Adrenal gland (tissue), 12 donors: ENCODE measurements around the gene SMARCA1. TPM values are rescaled to one million over a fixed set of nuclear protein-coding genes. Genes with fewer than 3 reads are reported as not detected.

Experiments
- DNase-seq, 7 donors: peaks; one replicate each; pipeline ENCODE4 v3.0.0-alpha.2; 2019 to 2020
- H3K27ac ChIP-seq, 5 donors: fragments of 200-600 bp; sonication (generic) in 4 of 5; 1 replicate in 3 of 5; 2 replicates in 2 of 5; pipeline versions ENCODE4 v1.5.1 to v1.8.0; 2016 to 2020; ENCODE audit warnings: mild to moderate bottlenecking in 1 of 5
- H3K27me3 ChIP-seq: fragments of 200-600 bp; 2 replicates; pipeline ENCODE4 v1.8.0; 2021
- H3K36me3 ChIP-seq, 2 donors: fragments of 200-600 bp; replicated peaks in 1 of 2; 1 replicate in 1 of 2; 2 replicates in 1 of 2; pipeline versions ENCODE4 v1.5.1 to v1.8.0; 2018 to 2022
- H3K4me1 ChIP-seq, 2 donors: fragments of 200-600 bp; replicated peaks in 1 of 2; 1 replicate in 1 of 2; 2 replicates in 1 of 2; pipeline versions ENCODE4 v1.5.1 to v1.8.0; 2018 to 2021
- H3K4me3 ChIP-seq, 4 donors: fragments of 200-600 bp; sonication (generic) in 3 of 4; one replicate each; pipeline ENCODE4 v1.5.1; 2016 to 2018
- H3K9me3 ChIP-seq, 3 donors: fragments of 200-600 bp; sonication (generic) in 1 of 3; replicated peaks in 1 of 3; 1 replicate in 2 of 3; 2 replicates in 1 of 3; pipeline versions ENCODE4 v1.5.1 to v1.8.0; 2016 to 2021
- CTCF ChIP-seq, 6 experiments: fragments of 450-650 bp in 4 of 6; fragments of 200-600 bp in 2 of 6; sonication (generic) in 1 of 6; IDR thresholded peaks; 1 replicate in 5 of 6; 2 replicates in 1 of 6; pipeline versions ENCODE4 v1.5.1 to v1.8.0; 2016 to 2021; ENCODE audit warnings: antibody characterized with exemption in 6 of 6, mild to moderate bottlenecking in 2 of 6, moderate library complexity in 1 of 6
- POLR2A ChIP-seq, 2 donors: fragments of 450-650 bp; IDR thresholded peaks; one replicate each; pipeline ENCODE4 v1.6.1; 2017; ENCODE audit warnings: antibody characterized with exemption in 2 of 2, mild to moderate bottlenecking in 2 of 2, moderate library complexity in 1 of 2
- WGBS, 4 donors: extraction: QIAGEN DNeasy Blood & Tissue Kit in 2 of 4; methylation state at CpG; one replicate each; pipeline versions ENCODE4 v1.1.5 to v1.1.7; 2013 to 2017; 5-methylcytosine and 5-hydroxymethylcytosine counted together
- intact Hi-C, 2 donors: fragments of 100-400 bp; cut with DNase I; formaldehyde crosslinking; loops; one replicate each; pipeline versions ENCODE4 v1.14.1 to v1.15.0; 2022 to 2023
- polyA plus RNA-seq, 3 donors: library from polyadenylated mRNA; stranded (reverse); fragments of 200-250 nt in 2 of 3; fragments of 350-450 nt in 1 of 3; fragmentation: Illumina TruSeq in 1 of 3; extraction: RNeasy Lipid Tissue Mini Kit (QIAGEN cat#74804) in 1 of 3; gene quantifications; one replicate each; pipeline ENCODE4 v1.2.3, GENCODE V29; 2013 to 2014
- total RNA-seq, 9 donors: library from RNA; depleted of rRNA in 4 of 9; stranded (reverse); fragments of >200 nt in 4 of 9; fragments of 120-200 nt in 1 of 9; fragmentation: NEBNext Ultra II Directional in 1 of 9; extraction: Animal tissue kit (Norgen Biotek cat#: 25700) in 1 of 9; gene quantifications; one replicate each; pipeline versions ENCODE4 v1.1.0 to v1.2.4, GENCODE V29; 2013 to 2023
- donor health status: healthy with polysubstance abuse.
- donor health status: Bipolar disorder and iron deficiency.
- donor health status: DM: yes; HTN: yes; CAD: no.
- donor health status: DM: no; HTN: no; CAD: no.
- donor health status: DM: no; HTN: no; CAD: no.
- donor health status: DM: yes; HTN: yes; CAD: no.

The SMARCA1 gene
- total and polyA plus RNA-seq, 12 donors = 31.0 to 160 (median 110) TPM

GRCh38 chrX:129540068-129540653, 16.9 kb upstream of the SMARCA1 start, which contains the start of gene OCRL:
Gene OCRL (plus strand): TSS chrX:129540259. CDS start chrX:129540440, 181 bp downstream.
- no peaks in the 10 kb centered on the region for H3K4me1 ChIP-seq
- peak; percentile 13 to 46 for TF ChIP-seq POLR2A (IDR thresholded peaks at IDR 0.05)
- peak; percentile 59 to 78 (median 72) for TF ChIP-seq CTCF (IDR thresholded peaks at IDR 0.05)
- no peaks in the 10 kb centered on the region for H3K36me3 ChIP-seq
- peak within 1 kb of the TSS in 3 of 4 donors; percentile 48 to 77 (median 53) for H3K4me3 ChIP-seq
- peak; percentile 67 to 84 (median 71) for DNase-seq
- intact Hi-C loops = no loop called here
- no peaks in the 10 kb centered on the region for H3K27me3 ChIP-seq
- H3K9me3 ChIP-seq = no peaks in the 10 kb centered on the region
- 0 to 35% (median 14%) methylated on average over 31 to 36 of the region's 60 CpGs; no CpG with 5 or more reads in 1 of the 4 donors for WGBS, 4 donors
- H3K27ac ChIP-seq = peak within 1 kb of the TSS in 4 of 5 donors; percentile 68 to 85 (median 77)

GRCh38 chrX:129534816-129535578, 11.7 kb upstream of the SMARCA1 start:
- WGBS, 4 donors = 76 to 91% (median 83%) methylated on average over 4 of the region's 4 CpGs
- intact Hi-C loops = no loop called here
- no peak overlapping the region for H3K4me3 ChIP-seq
- no peak for DNase-seq
- H3K36me3 ChIP-seq = no peaks in the 10 kb centered on the region
- no peaks in the 10 kb centered on the region for H3K27me3 ChIP-seq
- H3K27ac ChIP-seq = no peak overlapping the region
- no peaks in the 10 kb centered on the region for H3K4me1 ChIP-seq
- H3K9me3 ChIP-seq = no peaks in the 10 kb centered on the region
- no peak for TF ChIP-seq CTCF (IDR thresholded peaks at IDR 0.05)
- TF ChIP-seq POLR2A (IDR thresholded peaks at IDR 0.05) = no peak

GRCh38 chrX:129531132-129531531, 7.8 kb upstream of the SMARCA1 start:
- whole genome bisulfite sequencing, 4 donors = 47 to 82% (median 63%) methylated on average over 1 of the region's 1 CpG
- TF ChIP-seq CTCF (IDR thresholded peaks at IDR 0.05) = no peak
- TF ChIP-seq POLR2A (IDR thresholded peaks at IDR 0.05) = no peak
- no peaks in the 10 kb centered on the region for H3K27me3 ChIP-seq
- H3K4me1 ChIP-seq = no peaks in the 10 kb centered on the region
- H3K9me3 ChIP-seq = no peaks in the 10 kb centered on the region
- intact Hi-C loops = no loop called here
- DNase-seq = no peak
- H3K36me3 ChIP-seq = no peaks in the 10 kb centered on the region
- H3K4me3 ChIP-seq = no peak overlapping the region
- H3K27ac ChIP-seq = no peak overlapping the region

- intact Hi-C loops = no loop called here
Measured at GRCh38 chrX:129530410-129530809, 7.1 kb upstream of the SMARCA1 start.

More at GRCh38 chrX:129530410-129530809, 7.1 kb upstream of the SMARCA1 start:
- no peak overlapping the region for H3K27ac ChIP-seq
- no peak for DNase-seq
- TF ChIP-seq POLR2A (IDR thresholded peaks at IDR 0.05) = no peak
- TF ChIP-seq CTCF (IDR thresholded peaks at IDR 0.05) = no peak
- no peaks in the 10 kb centered on the region for H3K27me3 ChIP-seq
- WGBS, 4 donors = 70 to 94% (median 85%) methylated on average over 5 of the region's 5 CpGs
- H3K4me1 ChIP-seq = no peaks in the 10 kb centered on the region
- no peaks in the 10 kb centered on the region for H3K9me3 ChIP-seq
- H3K4me3 ChIP-seq = no peak overlapping the region
- no peaks in the 10 kb centered on the region for H3K36me3 ChIP-seq
